Spleen (tissue), 11 donors: Measurements from ENCODE around the gene OR7G1. TPM values are rescaled to one million over a fixed set of nuclear protein-coding genes. Genes with fewer than 3 reads are reported as not detected.

Experiments used
- DNase-seq: peaks from one replicate; pipeline ENCODE4 v3.0.0-alpha.2; 2020
- H3K27ac ChIP-seq, 8 donors: fragments of 200-600 bp; sonication (generic) in 7 of 8; 1 replicate in 4 of 8; 2 replicates in 4 of 8; pipeline versions ENCODE4 v1.5.0 to v1.8.0; 2016 to 2021; ENCODE audit warnings: inconsistent platforms in 4 of 8, mild to moderate bottlenecking in 4 of 8, moderate library complexity in 1 of 8
- H3K27me3 ChIP-seq, 7 donors: fragments of 200-600 bp; sonication (generic) in 6 of 7; replicated peaks in 1 of 7; 1 replicate in 4 of 7; 2 replicates in 3 of 7; pipeline versions ENCODE4 v1.5.0 to v1.8.0; 2016 to 2021; ENCODE audit warnings: inconsistent platforms in 3 of 7, mild to moderate bottlenecking in 1 of 7
- H3K36me3 ChIP-seq, 6 donors: fragments of 200-600 bp; sonication (generic) in 5 of 6; 1 replicate in 4 of 6; 2 replicates in 2 of 6; pipeline versions ENCODE4 v1.5.0 to v1.8.0; 2016 to 2021; ENCODE audit warnings: inconsistent platforms in 2 of 6
- H3K4me1 ChIP-seq, 6 donors: fragments of 200-600 bp; sonication (generic) in 5 of 6; 1 replicate in 3 of 6; 2 replicates in 3 of 6; pipeline versions ENCODE4 v1.5.0 to v1.8.0; 2016 to 2021; ENCODE audit warnings: inconsistent platforms in 3 of 6
- H3K4me3 ChIP-seq, 8 donors: fragments of 200-600 bp; sonication (generic) in 7 of 8; 1 replicate in 4 of 8; 2 replicates in 4 of 8; pipeline versions ENCODE4 v1.5.0 to v1.8.0; 2016 to 2021; ENCODE audit warnings: inconsistent platforms in 4 of 8, mild to moderate bottlenecking in 4 of 8, moderate library complexity in 2 of 8
- H3K9me3 ChIP-seq, 8 donors: fragments of 200-600 bp; sonication (generic) in 7 of 8; 1 replicate in 4 of 8; 2 replicates in 4 of 8; pipeline versions ENCODE4 v1.5.0 to v1.8.0; 2016 to 2021; ENCODE audit warnings: inconsistent platforms in 4 of 8
- CTCF ChIP-seq, 11 experiments: fragments of 200-600 bp in 7 of 11; fragments of 450-650 bp in 4 of 11; sonication (generic) in 4 of 11; IDR thresholded peaks in 8 of 11; conservative IDR thresholded peaks in 3 of 11; 1 replicate in 7 of 11; 2 replicates in 4 of 11; pipeline versions ENCODE4 v1.4.0 to v1.8.0; 2016 to 2021; ENCODE audit warnings: antibody characterized with exemption in 11 of 11, inconsistent platforms in 4 of 11, mild to moderate bottlenecking in 1 of 11
- POLR2A ChIP-seq, 3 donors: fragments of 450-650 bp; IDR thresholded peaks; one replicate each; pipeline ENCODE4 v1.5.1; 2017; ENCODE audit warnings: antibody characterized with exemption in 3 of 3, mild to moderate bottlenecking in 1 of 3
- POLR2AphosphoS5 ChIP-seq, 3 donors: sonication (generic); formaldehyde crosslinking; IDR thresholded peaks; one replicate each; pipeline ENCODE4 v1.5.1; 2017; ENCODE audit warnings: antibody characterized with exemption in 3 of 3
- WGBS, 5 donors: extraction: QIAGEN DNeasy Blood & Tissue Kit in 3 of 5; methylation state at CpG; one replicate each; pipeline versions ENCODE4 v1.1.5 to v1.1.7; 2013 to 2018; 5-methylcytosine and 5-hydroxymethylcytosine counted together
- intact Hi-C: fragments of 100-400 bp; cut with DNase I; formaldehyde crosslinking; loops from one replicate; pipeline ENCODE4 v1.15.0; 2023; ENCODE audit warnings: low total_unique reads
- polyA plus RNA-seq, 3 donors: library from polyadenylated mRNA; stranded (reverse); fragments of 200-250 nt; gene quantifications; one replicate each; pipeline ENCODE4 v1.2.1, GENCODE V29; 2013
- total RNA-seq, 7 donors: library from RNA; depleted of rRNA in 3 of 7; stranded (reverse); fragments of >200 nt in 3 of 7; fragmentation: NEBNext Ultra II Directional in 4 of 7; extraction: Animal tissue kit (Norgen Biotek cat#: 25700) in 4 of 7; gene quantifications; one replicate each; pipeline versions ENCODE4 v1.1.0 to v1.2.1, GENCODE V29; 2016 to 2021
- donor health status: healthy with polysubstance abuse.
- donor health status: DM: no; HTN: no; CAD: no; lungs with moderate emphysema.
- donor health status: DM: no; HTN: no; CAD: no.
- donor health status: Bipolar disorder and iron deficiency.
- donor health status: healthy.
- donor health status: DM: no; HTN: no; CAD: no.
- donor health status: DM: yes; HTN: yes; CAD: no.

OR7G1 gene
- total and polyA plus RNA-seq, 10 donors: not detected

- no peaks in the 10 kb centered on the region for H3K36me3 ChIP-seq
- no peaks in the 10 kb centered on the region for H3K4me1 ChIP-seq
- WGBS, 5 donors: 63 to 78% (median 72%) methylated on average over 8 of the region's 8 CpGs
- intact Hi-C loops: no loop called here
- DNase-seq: no peak
- TF ChIP-seq POLR2A (IDR thresholded peaks at IDR 0.05) (no peak), CTCF (IDR thresholded peaks at IDR 0.05 in 8 of 11, conservative IDR thresholded peaks at IDR 0.05 in 3 of 11) (no peak), POLR2AphosphoS5 (IDR thresholded peaks at IDR 0.05) (no peak)
- H3K9me3 ChIP-seq: no peaks in the 10 kb centered on the region
- H3K27ac ChIP-seq: no peak within 1 kb of the TSS
- H3K27me3 ChIP-seq: peaks cover 0 to 46% (median 0%) of the 10 kb centered on the region in 7 donors
- no peak within 1 kb of the TSS for H3K4me3 ChIP-seq
Observed at GRCh38 chr19:9107375-9107774, 8.2 kb downstream of the OR7G1 start, which contains the start of gene OR7G2. Gene OR7G2, minus strand, starts transcription at chr19:9107475. Its CDS starts 4,232 bp downstream, at chr19:9103243.

GRCh38 chr19:9086761-9087160, 28.8 kb downstream of the OR7G1 start, which contains the start of gene OR1M1:
Gene OR1M1, plus strand, starts transcription at chr19:9087061. Its CDS starts 6,184 bp downstream, at chr19:9093245.
- Histone ChIP-seq H3K9me3 (no peaks in the 10 kb centered on the region), H3K36me3 (no peaks in the 10 kb centered on the region), H3K27ac (no peak within 1 kb of the TSS), H3K27me3 (peaks cover 0 to 40% (median 0%) of the 10 kb centered on the region in 7 donors), H3K4me1 (no peaks in the 10 kb centered on the region), H3K4me3 (no peak within 1 kb of the TSS)
- WGBS, 5 donors: 45 to 62% (median 58%) methylated on average over 2 of the region's 2 CpGs
- intact Hi-C loops: no loop called here
- no peak for DNase-seq
- TF ChIP-seq CTCF (IDR thresholded peaks at IDR 0.05 in 8 of 11, conservative IDR thresholded peaks at IDR 0.05 in 3 of 11): no peak
- no peak for TF ChIP-seq POLR2AphosphoS5 (IDR thresholded peaks at IDR 0.05)
- no peak for TF ChIP-seq POLR2A (IDR thresholded peaks at IDR 0.05)

- DNase-seq: no peak
- Histone ChIP-seq H3K27me3 (no peaks in the 10 kb centered on the region), H3K4me3 (no peak overlapping the region), H3K4me1 (peaks cover 0 to 5% (median 0%) of the 10 kb centered on the region in 6 donors), H3K27ac (no peak overlapping the region), H3K36me3 (no peaks in the 10 kb centered on the region), H3K9me3 (no peaks in the 10 kb centered on the region)
- TF ChIP-seq CTCF (IDR thresholded peaks at IDR 0.05 in 8 of 11, conservative IDR thresholded peaks at IDR 0.05 in 3 of 11): no peak
- TF ChIP-seq POLR2AphosphoS5 (IDR thresholded peaks at IDR 0.05): no peak
- no peak for TF ChIP-seq POLR2A (IDR thresholded peaks at IDR 0.05)
- intact Hi-C loops: loop anchor here (5.0 kb wide), 1 partner anchor 421 kb away; no protein-coding TSS in a partner anchor
- 81 to 88% (median 88%) methylated on average over 4 of the region's 4 CpGs for WGBS, 5 donors
Observed at GRCh38 chr19:9078651-9079050, 36.9 kb downstream of the OR7G1 start.

DNA sequence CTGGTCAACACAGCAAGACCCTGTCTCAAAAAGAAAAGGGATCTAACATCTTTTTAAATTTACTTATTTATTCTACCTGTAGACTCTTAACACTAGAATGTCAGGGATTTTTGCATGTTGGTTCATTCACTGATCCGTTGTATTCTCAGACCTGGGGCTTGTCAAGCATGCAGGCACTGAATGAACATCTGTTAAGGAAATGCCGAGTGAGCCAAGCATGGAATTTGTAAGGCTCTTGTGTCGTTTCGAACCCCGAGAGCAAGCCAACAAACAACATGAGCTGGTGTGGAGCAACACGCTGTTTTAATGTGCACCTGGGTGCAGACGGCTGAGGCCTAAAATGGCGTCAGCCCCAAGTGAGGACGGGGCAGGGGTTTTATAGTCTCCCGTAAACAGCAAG, 38.7 kb downstream of the OR7G1 start:
- peaks cover 0 to 5% (median 0%) of the 10 kb centered on the region in 6 donors for H3K4me1 ChIP-seq
- H3K27ac ChIP-seq: no peak overlapping the region
- H3K27me3 ChIP-seq: no peaks in the 10 kb centered on the region
- no peaks in the 10 kb centered on the region for H3K36me3 ChIP-seq
- H3K9me3 ChIP-seq: no peaks in the 10 kb centered on the region
- intact Hi-C loops: loop anchor here (5.0 kb wide), 1 partner anchor 420 kb away; no protein-coding TSS in a partner anchor
- no peak overlapping the region for H3K4me3 ChIP-seq
- no peak for TF ChIP-seq POLR2AphosphoS5 (IDR thresholded peaks at IDR 0.05)
- TF ChIP-seq POLR2A (IDR thresholded peaks at IDR 0.05): no peak
- no peak for TF ChIP-seq CTCF (IDR thresholded peaks at IDR 0.05 in 8 of 11, conservative IDR thresholded peaks at IDR 0.05 in 3 of 11)
- no peak for DNase-seq
- 88 to 93% (median 89%) methylated on average over 7 to 10 of the region's 10 CpGs for WGBS, 5 donors
